Measurements from ENCODE around the gene BEAN1.

The BEAN1 gene

DNA sequence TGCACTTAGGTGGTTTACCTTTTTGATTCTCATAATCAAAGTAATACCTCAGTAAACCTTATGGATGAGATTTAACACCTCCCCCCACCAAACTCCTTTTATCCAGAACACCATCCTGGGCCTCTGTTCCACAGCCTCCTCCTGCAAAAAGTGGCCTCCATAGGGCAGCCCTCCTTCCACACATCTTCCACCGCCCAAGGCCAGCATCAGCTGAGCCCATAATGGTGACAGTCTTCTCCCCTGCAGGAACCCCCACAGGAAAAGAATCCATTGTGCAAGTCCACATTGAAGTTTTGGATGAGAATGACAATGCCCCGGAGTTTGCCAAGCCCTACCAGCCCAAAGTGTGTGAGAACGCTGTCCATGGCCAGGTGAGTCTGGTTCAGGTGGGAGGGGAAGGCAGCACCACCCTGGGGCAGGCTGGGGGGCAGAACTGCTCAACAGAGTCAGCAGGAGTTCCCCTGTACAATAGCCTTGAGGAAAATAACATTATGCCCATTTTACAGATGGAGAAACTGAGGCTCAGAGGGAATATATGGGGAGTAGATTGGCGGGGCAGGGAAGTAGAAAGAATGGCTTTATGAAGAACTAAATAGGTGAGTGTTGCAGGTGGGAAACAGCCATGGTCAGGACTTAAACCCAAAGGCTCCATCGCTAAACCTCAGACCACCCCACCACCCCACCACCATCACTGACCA, 29.2 kb upstream of the BEAN1 start:
- no peak for DNase-seq (ENCODE audit: low read depth)
- TF ChIP-seq, protein P1, sequence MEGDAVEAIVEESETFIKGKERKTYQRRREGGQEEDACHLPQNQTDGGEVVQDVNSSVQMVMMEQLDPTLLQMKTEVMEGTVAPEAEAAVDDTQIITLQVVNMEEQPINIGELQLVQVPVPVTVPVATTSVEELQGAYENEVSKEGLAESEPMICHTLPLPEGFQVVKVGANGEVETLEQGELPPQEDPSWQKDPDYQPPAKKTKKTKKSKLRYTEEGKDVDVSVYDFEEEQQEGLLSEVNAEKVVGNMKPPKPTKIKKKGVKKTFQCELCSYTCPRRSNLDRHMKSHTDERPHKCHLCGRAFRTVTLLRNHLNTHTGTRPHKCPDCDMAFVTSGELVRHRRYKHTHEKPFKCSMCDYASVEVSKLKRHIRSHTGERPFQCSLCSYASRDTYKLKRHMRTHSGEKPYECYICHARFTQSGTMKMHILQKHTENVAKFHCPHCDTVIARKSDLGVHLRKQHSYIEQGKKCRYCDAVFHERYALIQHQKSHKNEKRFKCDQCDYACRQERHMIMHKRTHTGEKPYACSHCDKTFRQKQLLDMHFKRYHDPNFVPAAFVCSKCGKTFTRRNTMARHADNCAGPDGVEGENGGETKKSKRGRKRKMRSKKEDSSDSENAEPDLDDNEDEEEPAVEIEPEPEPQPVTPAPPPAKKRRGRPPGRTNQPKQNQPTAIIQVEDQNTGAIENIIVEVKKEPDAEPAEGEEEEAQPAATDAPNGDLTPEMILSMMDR (conservative IDR thresholded peaks at IDR 0.05; ENCODE audit: low read depth, low read length) = no peak
- no peak overlapping the region for H3K4me3 ChIP-seq (ENCODE audit: low read depth, low read length)

DNA sequence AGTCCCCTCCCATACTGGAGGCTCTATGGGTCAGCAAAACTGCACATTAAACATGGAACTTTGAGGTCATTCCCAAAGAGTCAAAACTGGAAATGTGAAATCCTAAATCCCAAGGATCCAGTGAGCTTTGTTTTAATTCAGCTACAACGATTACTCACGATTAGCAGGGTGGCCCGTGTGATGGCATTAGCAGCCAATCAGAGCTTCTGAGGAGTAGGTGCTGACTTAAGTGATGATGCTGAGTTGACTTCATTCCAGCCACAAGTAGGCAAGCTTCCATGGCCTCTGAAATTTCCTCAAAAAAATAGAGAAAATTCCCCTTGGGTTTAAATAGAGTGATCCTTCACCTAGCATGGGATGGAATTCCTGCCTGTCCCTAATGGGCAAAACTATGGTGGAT, 28.1 kb upstream of the BEAN1 start:
- TF ChIP-seq, protein P1 (conservative IDR thresholded peaks at IDR 0.05; ENCODE audit: low read depth, low read length) = no peak
- no peak overlapping the region for H3K4me3 ChIP-seq (ENCODE audit: low read depth, low read length)
- no peak for DNase-seq (ENCODE audit: low read depth)

DNA sequence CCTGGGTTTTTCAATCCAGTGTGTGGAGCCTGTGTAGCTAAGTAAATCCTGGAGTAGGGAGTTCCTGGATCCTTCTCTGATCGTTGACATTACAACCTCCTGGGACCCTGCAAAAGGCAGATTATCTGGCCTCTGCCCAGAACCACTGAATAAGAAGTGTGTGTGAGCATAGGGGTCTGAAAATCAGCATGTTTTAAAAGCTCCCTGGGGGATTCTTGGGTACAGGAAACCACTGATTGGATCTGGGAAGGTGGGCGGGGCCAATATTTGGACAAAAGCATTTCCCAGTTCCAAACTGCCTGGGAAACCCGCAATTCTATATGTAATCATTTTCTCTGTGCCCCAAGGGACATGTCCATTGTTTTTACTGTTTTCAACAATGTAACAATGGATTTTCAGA, 27.2 kb upstream of the BEAN1 start:
- no peak overlapping the region for H3K4me3 ChIP-seq (ENCODE audit: low read depth, low read length)
- TF ChIP-seq, protein P1 (conservative IDR thresholded peaks at IDR 0.05; ENCODE audit: low read depth, low read length) = no peak
- DNase-seq (ENCODE audit: low read depth) = no peak

DNA sequence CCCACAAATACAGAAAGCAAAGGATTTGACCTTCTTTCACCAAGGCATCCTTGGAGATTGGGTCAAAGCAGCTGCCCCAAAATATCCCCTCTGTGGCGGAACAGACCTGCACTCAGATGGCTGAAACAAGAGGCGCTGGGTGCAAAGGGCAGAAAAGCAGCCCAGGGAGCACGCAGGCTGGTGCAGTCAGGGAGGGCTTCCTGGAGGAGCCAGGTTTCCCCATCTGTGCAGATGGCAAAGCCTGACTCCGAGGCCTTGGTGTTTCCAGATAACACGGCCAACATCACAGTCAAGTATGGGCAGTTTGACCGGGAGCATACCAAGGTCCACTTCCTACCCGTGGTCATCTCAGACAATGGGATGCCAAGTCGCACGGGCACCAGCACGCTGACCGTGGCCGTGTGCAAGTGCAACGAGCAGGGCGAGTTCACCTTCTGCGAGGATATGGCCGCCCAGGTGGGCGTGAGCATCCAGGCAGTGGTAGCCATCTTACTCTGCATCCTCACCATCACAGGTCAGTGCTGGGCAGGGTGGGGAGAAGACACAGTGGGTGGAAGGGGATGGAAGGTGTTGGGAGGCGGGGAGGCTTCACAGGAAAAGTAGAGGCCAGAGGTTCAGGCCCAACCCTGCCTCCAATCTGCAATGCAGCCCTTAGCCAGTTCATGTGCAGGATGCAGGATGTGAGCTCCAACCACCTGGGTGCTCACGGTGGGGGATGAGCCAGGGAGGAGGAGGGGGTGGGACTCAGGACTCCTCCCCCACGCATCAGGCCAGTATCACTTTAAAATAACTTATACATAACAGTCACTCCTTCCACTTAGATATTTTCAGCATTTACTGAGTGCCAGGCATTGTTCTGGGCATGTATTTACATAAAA, 26.4 kb upstream of the BEAN1 start:
- TF ChIP-seq, protein P1 (conservative IDR thresholded peaks at IDR 0.05; ENCODE audit: low read depth, low read length) = no peak
- no peak overlapping the region for H3K4me3 ChIP-seq (ENCODE audit: low read depth, low read length)
- DNase-seq (ENCODE audit: low read depth) = no peak

DNA sequence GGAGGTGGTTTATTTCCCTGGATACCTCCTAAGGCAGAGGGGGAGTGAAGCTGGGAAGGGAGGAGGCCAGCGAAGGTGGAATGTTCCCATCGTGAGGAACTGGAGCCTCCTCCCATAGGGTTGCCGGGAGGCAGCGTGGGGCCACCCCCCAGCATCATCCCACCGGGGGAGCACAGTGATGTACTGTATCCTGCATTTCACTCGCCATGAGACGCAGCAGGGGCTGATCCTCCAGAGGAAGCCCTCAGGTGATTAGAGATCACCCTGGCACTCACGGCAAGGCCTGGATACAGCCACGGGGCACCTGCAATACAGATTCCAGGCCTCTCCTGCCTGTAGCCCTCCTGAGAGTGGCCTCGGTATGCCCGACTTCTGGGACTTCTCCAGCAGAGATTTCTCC, 25.5 kb upstream of the BEAN1 start:
- DNase-seq (ENCODE audit: low read depth) = no peak
- no peak overlapping the region for H3K4me3 ChIP-seq (ENCODE audit: low read depth, low read length)
- TF ChIP-seq, protein P1 (conservative IDR thresholded peaks at IDR 0.05; ENCODE audit: low read depth, low read length) = no peak

DNA sequence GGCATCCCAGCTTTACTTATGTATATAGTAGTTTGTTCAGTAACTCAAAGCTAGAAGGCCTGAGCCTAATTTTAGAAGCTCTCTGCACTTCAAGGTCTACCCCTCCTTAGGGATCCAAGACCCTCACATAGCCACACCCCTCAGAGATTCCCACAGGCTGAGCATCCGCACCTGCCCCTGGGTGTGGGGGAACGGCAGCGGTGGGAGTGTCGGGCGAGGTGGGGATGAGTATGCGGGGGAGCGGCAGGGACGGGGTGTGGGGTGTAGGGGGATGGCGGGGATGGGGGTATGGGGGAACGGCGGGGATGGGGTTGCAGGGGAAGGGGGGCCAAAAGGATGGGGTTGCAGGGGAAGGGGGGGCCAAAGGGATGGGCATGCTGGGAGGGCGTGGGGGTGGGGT, 24.9 kb upstream of the BEAN1 start:
- TF ChIP-seq, protein P1 (conservative IDR thresholded peaks at IDR 0.05; ENCODE audit: low read depth, low read length) = no peak
- DNase-seq (ENCODE audit: low read depth) = no peak
- no peak overlapping the region for H3K4me3 ChIP-seq (ENCODE audit: low read depth, low read length)
